ENCODE measurements around the gene PCDHGA11. TPM values are rescaled to one million over a fixed set of nuclear protein-coding genes. Genes with fewer than 3 reads are reported as not detected.
"Not testable (repeated sequence)": the region's sequence is repeated elsewhere in the genome, so short reads cannot be mapped to it uniquely, and the experiment has no call there.

Gene PCDHGA11
- total and polyA plus RNA-seq, 9 donors, result 1.9 to 5.2 (median 3.3) TPM

- H3K27me3 ChIP-seq (ENCODE audit: control insufficient read depth, insufficient read depth, low read length), result peaks cover 22% of the 10 kb centered on the region
- H3K27ac ChIP-seq (ENCODE audit: low read length); H3K36me3 ChIP-seq (ENCODE audit: control insufficient read depth, insufficient read depth, low read length); H3K4me1 ChIP-seq (ENCODE audit: control insufficient read depth, insufficient read depth, low read length); DNase-seq; H3K4me3 ChIP-seq (ENCODE audit: low read length): not testable (repeated sequence)
- H3K9me3 ChIP-seq (replicated peaks; ENCODE audit: control insufficient read depth, low read depth, low read length), result peaks cover 76% of the 10 kb centered on the region
- WGBS (ENCODE audit: insufficient coverage), result 19% methylated on average over 33 of the region's 46 CpGs
Observed at GRCh38 chr5:141414548-141415274, 6.1 kb upstream of the PCDHGA11 start.

- DNase-seq; H3K36me3 ChIP-seq (ENCODE audit: control insufficient read depth, insufficient read depth, low read length); H3K27ac ChIP-seq (ENCODE audit: low read length); H3K4me3 ChIP-seq (ENCODE audit: low read length); H3K4me1 ChIP-seq (ENCODE audit: control insufficient read depth, insufficient read depth, low read length): not testable (repeated sequence)
- Histone ChIP-seq H3K27me3 (ENCODE audit: control insufficient read depth, insufficient read depth, low read length) (peaks cover 19% of the 10 kb centered on the region), H3K9me3 (replicated peaks; ENCODE audit: control insufficient read depth, low read depth, low read length) (peaks cover 74% of the 10 kb centered on the region)
- WGBS (ENCODE audit: insufficient coverage), result 23% methylated on average over 11 of the region's 24 CpGs
Observed at GRCh38 chr5:141415275-141415618, 5.6 kb upstream of the PCDHGA11 start.

- H3K36me3 ChIP-seq (ENCODE audit: control insufficient read depth, insufficient read depth, low read length); H3K4me1 ChIP-seq (ENCODE audit: control insufficient read depth, insufficient read depth, low read length): not testable (repeated sequence)
- Histone ChIP-seq H3K27me3 (ENCODE audit: control insufficient read depth, insufficient read depth, low read length) (peaks cover 29% of the 10 kb centered on the region), H3K27ac (ENCODE audit: low read length) (peak within 1 kb of the TSS; percentile 24), H3K9me3 (replicated peaks; ENCODE audit: control insufficient read depth, low read depth, low read length) (peaks cover 84% of the 10 kb centered on the region), H3K4me3 (ENCODE audit: low read length) (peak within 1 kb of the TSS; percentile 35)
- peak; percentile 67 for DNase-seq
- WGBS (ENCODE audit: insufficient coverage), result 7% methylated on average over 33 of the region's 47 CpGs
Observed at GRCh38 chr5:141417494-141418172, 3.2 kb upstream of the PCDHGA11 start, which contains the start of gene PCDHGB7. Gene PCDHGB7, plus strand, starts transcription at chr5:141417677. Its CDS starts 183 bp downstream, at chr5:141417860.

DNA sequence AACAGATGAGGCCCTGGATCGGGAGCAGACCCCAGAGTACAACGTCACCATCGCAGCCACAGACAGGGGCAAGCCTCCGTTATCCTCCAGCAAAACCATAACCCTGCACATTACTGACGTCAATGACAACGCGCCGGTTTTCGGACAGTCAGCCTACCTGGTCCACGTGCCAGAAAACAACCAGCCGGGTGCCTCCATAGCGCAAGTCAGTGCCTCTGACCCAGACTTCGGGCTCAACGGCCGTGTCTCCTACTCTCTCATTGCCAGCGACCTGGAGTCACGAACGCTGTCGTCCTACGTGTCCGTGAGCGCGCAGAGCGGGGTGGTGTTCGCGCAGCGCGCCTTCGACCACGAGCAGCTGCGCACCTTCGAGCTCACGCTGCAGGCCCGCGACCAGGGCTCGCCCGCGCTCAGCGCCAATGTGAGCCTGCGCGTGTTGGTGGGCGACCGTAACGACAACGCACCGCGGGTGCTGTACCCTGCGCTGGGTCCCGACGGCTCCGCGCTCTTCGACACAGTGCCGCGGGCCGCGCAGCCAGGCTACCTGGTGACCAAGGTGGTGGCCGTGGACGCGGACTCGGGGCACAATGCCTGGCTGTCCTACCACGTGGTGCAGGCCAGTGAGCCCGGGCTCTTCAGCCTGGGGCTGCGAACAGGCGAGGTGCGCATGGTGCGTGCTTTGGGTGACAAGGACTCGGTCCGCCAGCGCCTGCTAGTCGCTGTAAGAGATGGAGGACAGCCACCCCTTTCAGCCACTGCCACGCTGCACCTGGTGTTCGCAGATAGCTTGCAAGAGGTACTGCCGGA is 1.6 kb upstream of the PCDHGA11 start:
- H3K9me3 ChIP-seq (replicated peaks; ENCODE audit: control insufficient read depth, low read depth, low read length), result peaks cover 81% of the 10 kb centered on the region

GRCh38 chr5:141421489-141421855 is 621 bp downstream of the PCDHGA11 start:
- 9% methylated on average over 11 of the region's 13 CpGs for WGBS (ENCODE audit: insufficient coverage)

More for the DNA sequence above, 1.6 kb upstream of the PCDHGA11 start:
- H3K4me1 ChIP-seq (ENCODE audit: control insufficient read depth, insufficient read depth, low read length), result peaks cover 2% of the 10 kb centered on the region
- no peak for DNase-seq
- peaks cover 32% of the 10 kb centered on the region for H3K27me3 ChIP-seq (ENCODE audit: control insufficient read depth, insufficient read depth, low read length)
- no peak overlapping the region for H3K4me3 ChIP-seq (ENCODE audit: low read length)
- WGBS (ENCODE audit: insufficient coverage), result 21% methylated on average over 70 of the region's 74 CpGs
- no peak overlapping the region for H3K27ac ChIP-seq (ENCODE audit: low read length)
- H3K36me3 ChIP-seq (ENCODE audit: control insufficient read depth, insufficient read depth, low read length), result no peaks in the 10 kb centered on the region

GRCh38 chr5:141422742-141423291 is 2.0 kb downstream of the PCDHGA11 start:
- Histone ChIP-seq H3K27me3 (ENCODE audit: control insufficient read depth, insufficient read depth, low read length) (peaks cover 31% of the 10 kb centered on the region), H3K9me3 (replicated peaks; ENCODE audit: control insufficient read depth, low read depth, low read length) (peaks cover 91% of the 10 kb centered on the region), H3K27ac (ENCODE audit: low read length) (no peak overlapping the region), H3K36me3 (ENCODE audit: control insufficient read depth, insufficient read depth, low read length) (no peaks in the 10 kb centered on the region), H3K4me1 (ENCODE audit: control insufficient read depth, insufficient read depth, low read length) (no peaks in the 10 kb centered on the region), H3K4me3 (ENCODE audit: low read length) (no peak overlapping the region)
- DNase-seq, result no peak
- 18% methylated on average over 42 of the region's 42 CpGs for WGBS (ENCODE audit: insufficient coverage)

More at GRCh38 chr5:141421489-141421855, 621 bp downstream of the PCDHGA11 start:
- DNase-seq, result no peak
- H3K27me3 ChIP-seq (ENCODE audit: control insufficient read depth, insufficient read depth, low read length), result peaks cover 31% of the 10 kb centered on the region
- H3K4me1 ChIP-seq (ENCODE audit: control insufficient read depth, insufficient read depth, low read length), result peaks cover 2% of the 10 kb centered on the region
- H3K9me3 ChIP-seq (replicated peaks; ENCODE audit: control insufficient read depth, low read depth, low read length), result peaks cover 83% of the 10 kb centered on the region
- peak overlapping the region; percentile 16 for H3K4me3 ChIP-seq (ENCODE audit: low read length)
- no peak overlapping the region for H3K27ac ChIP-seq (ENCODE audit: low read length)
- no peaks in the 10 kb centered on the region for H3K36me3 ChIP-seq (ENCODE audit: control insufficient read depth, insufficient read depth, low read length)

DNA sequence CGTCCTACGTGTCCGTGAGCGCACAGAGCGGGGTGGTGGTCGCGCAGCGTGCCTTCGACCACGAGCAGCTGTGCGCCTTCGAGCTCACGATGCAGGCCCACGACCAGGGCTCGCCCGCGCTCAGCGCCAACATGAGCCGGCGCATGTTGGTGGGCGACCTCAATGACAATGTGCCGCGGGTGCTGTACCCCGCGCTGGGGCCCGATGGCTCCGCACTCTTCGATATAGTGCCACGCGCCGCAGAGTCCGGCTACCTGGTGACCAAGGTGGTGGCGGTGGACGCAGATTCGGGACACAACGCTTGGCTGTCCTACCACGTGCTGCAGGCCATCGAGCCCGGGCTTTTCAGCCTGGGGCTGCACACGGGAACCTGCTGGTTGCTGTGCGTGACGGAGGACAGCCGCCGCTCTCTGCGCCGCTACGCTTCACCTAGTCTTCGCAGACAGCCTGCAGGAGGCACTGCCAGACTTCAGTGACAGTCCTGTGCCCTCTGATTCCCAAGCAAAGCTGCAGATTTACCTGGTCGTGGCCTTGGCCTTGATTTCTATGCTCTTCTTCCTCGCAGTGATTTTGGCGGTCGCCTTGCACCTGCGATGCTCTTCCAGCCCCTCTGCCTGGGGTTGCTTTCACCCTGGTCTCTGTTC is 7.1 kb downstream of the PCDHGA11 start:
- Histone ChIP-seq H3K4me3 (ENCODE audit: low read length) (no peak overlapping the region), H3K9me3 (replicated peaks; ENCODE audit: control insufficient read depth, low read depth, low read length) (peaks cover 83% of the 10 kb centered on the region), H3K27ac (ENCODE audit: low read length) (no peak overlapping the region), H3K36me3 (ENCODE audit: control insufficient read depth, insufficient read depth, low read length) (no peaks in the 10 kb centered on the region), H3K4me1 (ENCODE audit: control insufficient read depth, insufficient read depth, low read length) (no peaks in the 10 kb centered on the region), H3K27me3 (ENCODE audit: control insufficient read depth, insufficient read depth, low read length) (peaks cover 19% of the 10 kb centered on the region)
- whole genome bisulfite sequencing (ENCODE audit: insufficient coverage), result 32% methylated on average over 53 of the region's 53 CpGs
- DNase-seq, result no peak

- DNase-seq, result peak; percentile 62
- Histone ChIP-seq H3K36me3 (ENCODE audit: control insufficient read depth, insufficient read depth, low read length) (no peaks in the 10 kb centered on the region), H3K9me3 (replicated peaks; ENCODE audit: control insufficient read depth, low read depth, low read length) (peaks cover 71% of the 10 kb centered on the region), H3K27me3 (ENCODE audit: control insufficient read depth, insufficient read depth, low read length) (peaks cover 13% of the 10 kb centered on the region), H3K4me1 (ENCODE audit: control insufficient read depth, insufficient read depth, low read length) (no peaks in the 10 kb centered on the region), H3K27ac (ENCODE audit: low read length) (no peak within 1 kb of the TSS), H3K4me3 (ENCODE audit: low read length) (peak within 1 kb of the TSS; percentile 9)
- 11% methylated on average over 30 of the region's 33 CpGs for WGBS (ENCODE audit: insufficient coverage)
Observed at GRCh38 chr5:141430332-141431113, 9.7 kb downstream of the PCDHGA11 start, which contains the start of gene PCDHGA12. Gene PCDHGA12, plus strand, starts transcription at chr5:141430507. Its CDS starts 253 bp downstream, at chr5:141430760.

- Histone ChIP-seq H3K27me3 (ENCODE audit: control insufficient read depth, insufficient read depth, low read length) (peaks cover 10% of the 10 kb centered on the region), H3K4me3 (ENCODE audit: low read length) (no peak overlapping the region), H3K36me3 (ENCODE audit: control insufficient read depth, insufficient read depth, low read length) (no peaks in the 10 kb centered on the region), H3K9me3 (replicated peaks; ENCODE audit: control insufficient read depth, low read depth, low read length) (peaks cover 69% of the 10 kb centered on the region), H3K27ac (ENCODE audit: low read length) (no peak overlapping the region), H3K4me1 (ENCODE audit: control insufficient read depth, insufficient read depth, low read length) (no peaks in the 10 kb centered on the region)
- 14% methylated on average over 37 of the region's 37 CpGs for WGBS (ENCODE audit: insufficient coverage)
- DNase-seq, result no peak
Observed at GRCh38 chr5:141431286-141431685, 10.4 kb downstream of the PCDHGA11 start.
